Panc1 (cell line): ENCODE measurements around the gene ZMAT5. TPM values are rescaled to one million over a fixed set of nuclear protein-coding genes. Genes with fewer than 3 reads are reported as not detected.

Experiments used
- ATAC-seq: fragments of 200-7000 bp; cut with Tn5 transposase; 2 replicates; pipeline ENCODE4 v1.9.1; 2020; ENCODE audit warnings: mild to moderate bottlenecking, moderate library complexity
- BruUV-seq: library from RNA; stranded (reverse); fragments of 400-500 nt; replicated peaks from 2 replicates; lab custom pipeline; 2021; lab: Mats Ljungman, UMichigan
- CTCF ChIA-PET: fragments of 300-600 bp; sonication (Branson Sonifier 250); formaldehyde crosslinking; loops from one replicate; lab custom pipeline; 2022; ENCODE audit warnings: antibody characterized with exemption; lab: Charles Lee
- POLR2A ChIA-PET: fragments of 300-600 bp; sonication (Branson Sonifier 250); formaldehyde crosslinking; loops from one replicate; lab custom pipeline; 2022; ENCODE audit warnings: antibody characterized with exemption; lab: Charles Lee
- DNase-seq: peaks from one replicate; pipeline ENCODE4 v3.0.0-alpha.2; 2010; ENCODE audit warnings: low read depth, low spot score
- H3K27ac ChIP-seq: 2 replicates; pipeline ENCODE4 v1.5.1; 2011; ENCODE audit warnings: mild to moderate bottlenecking, low read length, inconsistent platforms
- H3K27me3 ChIP-seq: fragments of 200-500 bp; sonication (Bioruptor generic); 2 replicates; pipeline ENCODE4 v1.6.0; 2014; ENCODE audit warnings: low read length, inconsistent platforms; ENCODE audit not compliant: control insufficient read depth, insufficient read depth
- H3K36me3 ChIP-seq: fragments of 200-500 bp; sonication (Bioruptor generic); 2 replicates; pipeline ENCODE4 v1.5.1; 2014; ENCODE audit warnings: inconsistent platforms, mild to moderate bottlenecking, low read length, moderate library complexity; ENCODE audit not compliant: control insufficient read depth, insufficient read depth
- H3K4me1 ChIP-seq: 2 replicates; pipeline ENCODE4 v1.5.1; 2011; ENCODE audit warnings: inconsistent platforms, mild to moderate bottlenecking, low read length, moderate library complexity; ENCODE audit not compliant: control insufficient read depth, insufficient read depth
- H3K4me3 ChIP-seq, 2 experiments: 2 replicates each; pipeline ENCODE4 v1.5.1; 2011 to 2012; ENCODE audit warnings: low read depth in 2 of 2, low read length in 2 of 2, mild to moderate bottlenecking in 2 of 2, inconsistent platforms in 1 of 2, moderate library complexity in 1 of 2
- H3K9me3 ChIP-seq: fragments of 200-500 bp; sonication (Bioruptor generic); 2 replicates; pipeline ENCODE4 v1.5.1; 2014; ENCODE audit warnings: low read depth, mild to moderate bottlenecking, inconsistent platforms, low read length, moderate library complexity; ENCODE audit not compliant: control insufficient read depth, insufficient read depth
- CTCF ChIP-seq: fragments of 450-650 bp; IDR thresholded peaks from 2 replicates; pipeline ENCODE4 v1.5.1; 2017; ENCODE audit warnings: mild to moderate bottlenecking
- POLR2AphosphoS5 ChIP-seq: IDR thresholded peaks from 2 replicates; pipeline ENCODE4 v1.6.1; 2012; ENCODE audit warnings: mild to moderate bottlenecking, low read depth, low read length, moderate library complexity
- REST ChIP-seq, 2 experiments: IDR thresholded peaks; 2 replicates each; pipeline ENCODE4 v1.6.1; 2011 to 2012; ENCODE audit warnings: low read depth in 2 of 2, control low read depth in 1 of 2, low read length in 1 of 2, mild to moderate bottlenecking in 1 of 2, moderate library complexity in 1 of 2; ENCODE audit not compliant: insufficient read depth in 1 of 2
- SIN3A ChIP-seq: IDR thresholded peaks from 2 replicates; pipeline ENCODE4 v1.6.1; 2012; ENCODE audit warnings: low read depth, mild to moderate bottlenecking, low read length, moderate library complexity, borderline replicate concordance; ENCODE audit not compliant: insufficient read depth
- TCF7L2 ChIP-seq: IDR thresholded peaks from 2 replicates; pipeline ENCODE4 v1.6.1; 2011; ENCODE audit warnings: mild to moderate bottlenecking, low read depth, low read length, inconsistent platforms
- in situ Hi-C: cut with HindIII; loops from 2 replicates; pipeline ENCODE4 v1.10.0; 2016; ENCODE audit warnings: low sequenced_read_pairs, low pct_unique_long_range_greater_than_20kb
- intact Hi-C: fragments of 100-400 bp; cut with micrococcal nuclease; formaldehyde crosslinking; loops from one replicate; pipeline ENCODE4 v1.10.0; 2022; ENCODE audit not compliant: unreplicated experiment
- total RNA-seq: library from RNA; stranded (reverse); gene quantifications from one replicate; pipeline ENCODE4 v1.2.1, GENCODE V29; 2021; ENCODE audit not compliant: unreplicated experiment

The ZMAT5 gene
- total RNA-seq, 1 experiment from 2014 or later, result 22.4 TPM

- CTCF ChIA-PET, result interaction anchor here (0.7 kb wide), 1 partner anchor 16 kb away, joined by 6 read pairs; no protein-coding TSS in a partner anchor
- Histone ChIP-seq H3K36me3 (peaks cover 2% of the 10 kb centered on the region; the same call in 1 of the 2 replicates), H3K27ac (no peak overlapping the region), H3K27me3 (no peaks in the 10 kb centered on the region), H3K4me3 (no peak overlapping the region), H3K9me3 (no peaks in the 10 kb centered on the region), H3K4me1 (no peaks in the 10 kb centered on the region)
- in situ Hi-C loops, result no loop called here
- DNase-seq (no peak), ATAC-seq (no peak)
- TF ChIP-seq SIN3A (no peak), CTCF (no peak), POLR2AphosphoS5 (no peak), TCF7L2 (no peak), REST (IDR thresholded peaks at IDR 0.05; ENCODE audit: insufficient read depth in 1 of 2, low read depth in 2 of 2, low read length in 1 of 2) (no peak)
- POLR2A ChIA-PET, result interaction anchor here (0.6 kb wide), 1 partner anchor 177 kb away, joined by 3 read pairs; no protein-coding TSS in a partner anchor
- intact Hi-C loops, result no loop called here
- BruUV-seq, result no TSS peak
These were observed 34.3 kb upstream of the ZMAT5 start for GRCh38 chr22:29801153-29801552.

GRCh38 chr22:29799217-29799680, 32.4 kb upstream of the ZMAT5 start:
- H3K4me3 ChIP-seq, result no peak overlapping the region
- ChIA-PET POLR2A (no interaction called here), CTCF (no interaction called here)
- intact Hi-C loops (loop anchor here (10.0 kb wide), 1 partner anchor 206 kb away; no protein-coding TSS in a partner anchor), in situ Hi-C loops (no loop called here)
- no peak overlapping the region for H3K27ac ChIP-seq
- no TSS peak for BruUV-seq
- DNase-seq, result no peak
- TF ChIP-seq TCF7L2 (no peak), SIN3A (no peak), POLR2AphosphoS5 (no peak), CTCF (no peak), REST (IDR thresholded peaks at IDR 0.05; ENCODE audit: insufficient read depth in 1 of 2, low read depth in 2 of 2, low read length in 1 of 2) (no peak)
- H3K27me3 ChIP-seq, result no peaks in the 10 kb centered on the region
- 0 out of 2 replicates have a peak, but pooled peaks have one; percentile 48 for ATAC-seq
- H3K4me1 ChIP-seq, result no peaks in the 10 kb centered on the region
- no peaks in the 10 kb centered on the region; the same call in 1 of the 2 replicates for H3K36me3 ChIP-seq
- H3K9me3 ChIP-seq, result no peaks in the 10 kb centered on the region
